ENCODE measurements around the gene MAN2A1. TPM values are rescaled to one million over a fixed set of nuclear protein-coding genes. Genes with fewer than 3 reads are reported as not detected.

MAN2A1 gene
- total RNA-seq, 1 experiment from 2014 or later = 51.0 TPM

GRCh38 chr5:109805883-109806282 lies 116.2 kb downstream of the MAN2A1 start:
- DNase-seq (ENCODE audit: low read depth, low spot score) (no peak), ATAC-seq (no peak)
- H3K36me3 ChIP-seq (ENCODE audit: control insufficient read depth, insufficient read depth, low read length) = no peaks in the 10 kb centered on the region; the same call in 1 of the 2 replicates
- POLR2A ChIA-PET = no interaction called here
- no TSS peak for BruUV-seq (replicated peaks)
- no peaks in the 10 kb centered on the region for H3K9me3 ChIP-seq (ENCODE audit: control insufficient read depth, insufficient read depth, low read depth, low read length)
- TF ChIP-seq TCF7L2 (IDR thresholded peaks at IDR 0.05; ENCODE audit: low read depth, low read length) (no peak), REST (IDR thresholded peaks at IDR 0.05; ENCODE audit: insufficient read depth in 1 of 2, low read depth in 2 of 2, low read length in 1 of 2) (no peak), POLR2AphosphoS5 (IDR thresholded peaks at IDR 0.05; ENCODE audit: low read depth, low read length) (no peak), SIN3A (IDR thresholded peaks at IDR 0.05; ENCODE audit: borderline replicate concordance, insufficient read depth, low read depth, low read length) (no peak), CTCF (IDR thresholded peaks at IDR 0.05) (no peak)
- no peaks in the 10 kb centered on the region for H3K27me3 ChIP-seq (ENCODE audit: control insufficient read depth, insufficient read depth, low read length)
- H3K4me1 ChIP-seq (ENCODE audit: control insufficient read depth, insufficient read depth, low read length) = no peaks in the 10 kb centered on the region
- no peak overlapping the region for H3K27ac ChIP-seq (ENCODE audit: low read length)
- in situ Hi-C loops (cut with HindIII; ENCODE audit: low pct_unique_long_range_greater_than_20kb, low sequenced_read_pairs) = no loop called here
- H3K4me3 ChIP-seq (ENCODE audit: low read depth in 2 of 2, low read length in 2 of 2) = no peak overlapping the region
- CTCF ChIA-PET = no interaction called here
- intact Hi-C loops (cut with micrococcal nuclease; ENCODE audit: unreplicated experiment) = no loop called here

GRCh38 chr5:109812698-109813097 lies 123.0 kb downstream of the MAN2A1 start:
- ChIA-PET CTCF (no interaction called here), POLR2A (no interaction called here)
- in situ Hi-C loops (cut with HindIII; ENCODE audit: low pct_unique_long_range_greater_than_20kb, low sequenced_read_pairs) = no loop called here

More at GRCh38 chr5:109812698-109813097, 123.0 kb downstream of the MAN2A1 start:
- H3K36me3 ChIP-seq (ENCODE audit: control insufficient read depth, insufficient read depth, low read length) = no peaks in the 10 kb centered on the region; the same call in 1 of the 2 replicates
- no peaks in the 10 kb centered on the region for H3K27me3 ChIP-seq (ENCODE audit: control insufficient read depth, insufficient read depth, low read length)
- DNase-seq (ENCODE audit: low read depth, low spot score) (no peak), ATAC-seq (no peak)
- TF ChIP-seq TCF7L2 (IDR thresholded peaks at IDR 0.05; ENCODE audit: low read depth, low read length) (no peak), REST (IDR thresholded peaks at IDR 0.05; ENCODE audit: insufficient read depth in 1 of 2, low read depth in 2 of 2, low read length in 1 of 2) (no peak), POLR2AphosphoS5 (IDR thresholded peaks at IDR 0.05; ENCODE audit: low read depth, low read length) (no peak), CTCF (IDR thresholded peaks at IDR 0.05) (no peak), SIN3A (IDR thresholded peaks at IDR 0.05; ENCODE audit: borderline replicate concordance, insufficient read depth, low read depth, low read length) (no peak)
- no TSS peak for BruUV-seq (replicated peaks)
- no peaks in the 10 kb centered on the region for H3K4me1 ChIP-seq (ENCODE audit: control insufficient read depth, insufficient read depth, low read length)
- H3K27ac ChIP-seq (ENCODE audit: low read length) = no peak overlapping the region
- H3K9me3 ChIP-seq (ENCODE audit: control insufficient read depth, insufficient read depth, low read depth, low read length) = no peaks in the 10 kb centered on the region
- H3K4me3 ChIP-seq (ENCODE audit: low read depth in 2 of 2, low read length in 2 of 2) = no peak overlapping the region
- intact Hi-C loops (cut with micrococcal nuclease; ENCODE audit: unreplicated experiment) = no loop called here

Data from Panc1 (cell line).